GM12865 (cell line): ENCODE measurements around the gene TMEM18.

ENCODE experiments used
- DNase-seq: peaks from one replicate; pipeline ENCODE4 v3.0.0; 2010; ENCODE audit warnings: low read depth
- H3K4me3 ChIP-seq: 2 replicates; pipeline ENCODE4 v1.5.1; 2011; ENCODE audit warnings: mild to moderate bottlenecking, low read depth, low read length, control low read depth
- CTCF ChIP-seq: IDR thresholded peaks from 2 replicates; pipeline ENCODE4 v1.5.1; 2011; ENCODE audit warnings: low read length, control low read depth, low read depth, inconsistent platforms; ENCODE audit not compliant: insufficient read depth; ENCODE audit errors: missing control alignments

TMEM18 gene

GRCh38 chr2:694174-694573 lies 17.0 kb upstream of the TMEM18 start:
- no peak for TF ChIP-seq CTCF
- H3K4me3 ChIP-seq, result no peak overlapping the region
- no peak for DNase-seq

- no peak overlapping the region for H3K4me3 ChIP-seq
- TF ChIP-seq CTCF, result no peak
- DNase-seq, result no peak
These were observed 16.4 kb upstream of the TMEM18 start for GRCh38 chr2:693606-694005.

GRCh38 chr2:692767-693166 lies 15.6 kb upstream of the TMEM18 start:
- no peak for TF ChIP-seq CTCF
- no peak overlapping the region for H3K4me3 ChIP-seq
- DNase-seq, result no peak

- no peak for DNase-seq
- H3K4me3 ChIP-seq, result no peak overlapping the region
- TF ChIP-seq CTCF, result no peak
These were observed 14.9 kb upstream of the TMEM18 start for GRCh38 chr2:691821-692761.

- no peak overlapping the region for H3K4me3 ChIP-seq
- no peak for TF ChIP-seq CTCF
- no peak for DNase-seq
These were observed 13.6 kb upstream of the TMEM18 start for GRCh38 chr2:690799-691198.

- H3K4me3 ChIP-seq, result no peak overlapping the region
- no peak for DNase-seq
- TF ChIP-seq CTCF, result no peak
These were observed 12.8 kb upstream of the TMEM18 start for GRCh38 chr2:689877-690510.
